Measurements from ENCODE around the gene ALX4.
A peak's percentile ranks its signal among the peaks of the same experiment; 100 is the strongest.

Gene ALX4

DNA sequence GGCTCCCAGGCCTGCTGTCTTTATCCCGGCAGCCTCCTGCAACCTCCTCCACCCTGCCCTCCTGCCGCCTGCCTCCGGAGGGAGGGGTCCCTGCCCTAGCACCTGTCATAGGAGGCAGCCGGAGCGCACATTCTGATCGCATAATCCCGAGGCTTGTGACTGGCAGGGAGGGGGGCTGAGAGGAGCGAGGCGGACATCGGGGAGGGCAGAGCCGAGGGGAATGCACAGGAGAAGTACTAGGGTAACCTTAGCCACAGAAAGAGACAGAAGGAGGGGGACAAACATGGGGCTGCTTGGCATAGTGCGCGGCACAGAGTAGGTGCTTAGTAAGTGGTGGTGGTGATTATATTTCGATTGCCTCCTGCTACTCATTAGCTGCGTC is 9.2 kb upstream of the ALX4 start:
- H3K4me2 ChIP-seq, result no peak overlapping the region
- no peaks in the 10 kb centered on the region for H4K20me1 ChIP-seq (ENCODE audit: insufficient read depth)
- no peaks in the 10 kb centered on the region for H3K36me3 ChIP-seq (ENCODE audit: insufficient read depth)
- TF ChIP-seq, protein P1, sequence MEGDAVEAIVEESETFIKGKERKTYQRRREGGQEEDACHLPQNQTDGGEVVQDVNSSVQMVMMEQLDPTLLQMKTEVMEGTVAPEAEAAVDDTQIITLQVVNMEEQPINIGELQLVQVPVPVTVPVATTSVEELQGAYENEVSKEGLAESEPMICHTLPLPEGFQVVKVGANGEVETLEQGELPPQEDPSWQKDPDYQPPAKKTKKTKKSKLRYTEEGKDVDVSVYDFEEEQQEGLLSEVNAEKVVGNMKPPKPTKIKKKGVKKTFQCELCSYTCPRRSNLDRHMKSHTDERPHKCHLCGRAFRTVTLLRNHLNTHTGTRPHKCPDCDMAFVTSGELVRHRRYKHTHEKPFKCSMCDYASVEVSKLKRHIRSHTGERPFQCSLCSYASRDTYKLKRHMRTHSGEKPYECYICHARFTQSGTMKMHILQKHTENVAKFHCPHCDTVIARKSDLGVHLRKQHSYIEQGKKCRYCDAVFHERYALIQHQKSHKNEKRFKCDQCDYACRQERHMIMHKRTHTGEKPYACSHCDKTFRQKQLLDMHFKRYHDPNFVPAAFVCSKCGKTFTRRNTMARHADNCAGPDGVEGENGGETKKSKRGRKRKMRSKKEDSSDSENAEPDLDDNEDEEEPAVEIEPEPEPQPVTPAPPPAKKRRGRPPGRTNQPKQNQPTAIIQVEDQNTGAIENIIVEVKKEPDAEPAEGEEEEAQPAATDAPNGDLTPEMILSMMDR (conservative IDR thresholded peaks at IDR 0.05; ENCODE audit: low read depth, low read length), result no peak
- H3K79me2 ChIP-seq (ENCODE audit: insufficient read depth, low read depth), result no peaks in the 10 kb centered on the region
- no peak overlapping the region for H2AFZ ChIP-seq (ENCODE audit: low read depth)
- no peak overlapping the region for H3K27ac ChIP-seq
- H3K9ac ChIP-seq, result no peak overlapping the region
- peaks cover 24% of the 10 kb centered on the region; the same call in 1 of the 2 replicates for H3K27me3 ChIP-seq (ENCODE audit: insufficient read depth, low read depth)
- no peaks in the 10 kb centered on the region for H3K4me1 ChIP-seq (ENCODE audit: low read depth, poor library complexity, severe bottlenecking)
- H3K4me3 ChIP-seq (IDR thresholded peaks at IDR 0.05; ENCODE audit: insufficient read depth, low read depth, low read length), result no peak overlapping the region

DNA sequence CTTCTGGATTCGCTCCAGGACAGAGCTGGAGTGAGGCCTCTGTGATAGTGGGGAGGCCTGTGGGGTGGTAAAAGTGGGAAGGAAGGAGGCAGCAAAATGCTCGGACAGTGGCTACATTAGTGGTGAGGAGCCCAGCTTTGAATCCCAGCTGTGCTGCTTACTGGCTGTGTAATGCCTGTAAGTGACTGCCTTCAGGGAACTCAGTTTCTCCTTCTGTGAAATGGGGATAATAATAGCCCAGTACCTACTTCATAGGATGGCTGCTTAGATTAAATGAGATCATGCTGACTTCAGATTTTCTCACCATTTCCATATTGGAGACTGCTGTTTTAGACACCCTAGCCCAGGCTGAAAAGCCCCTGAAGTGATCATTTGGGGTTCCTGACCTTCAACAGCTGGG is 8.4 kb upstream of the ALX4 start:
- TF ChIP-seq, protein P1 (conservative IDR thresholded peaks at IDR 0.05; ENCODE audit: low read depth, low read length), result no peak
- Histone ChIP-seq H3K4me2 (no peak overlapping the region), H3K4me3 (IDR thresholded peaks at IDR 0.05; ENCODE audit: insufficient read depth, low read depth, low read length) (no peak overlapping the region), H3K36me3 (ENCODE audit: insufficient read depth) (no peaks in the 10 kb centered on the region), H3K9ac (no peak overlapping the region), H4K20me1 (ENCODE audit: insufficient read depth) (no peaks in the 10 kb centered on the region), H2AFZ (ENCODE audit: low read depth) (no peak overlapping the region), H3K79me2 (ENCODE audit: insufficient read depth, low read depth) (no peaks in the 10 kb centered on the region), H3K27me3 (ENCODE audit: insufficient read depth, low read depth) (peaks cover 24% of the 10 kb centered on the region; the same call in 1 of the 2 replicates), H3K27ac (no peak overlapping the region), H3K4me1 (ENCODE audit: low read depth, poor library complexity, severe bottlenecking) (no peaks in the 10 kb centered on the region)

DNA sequence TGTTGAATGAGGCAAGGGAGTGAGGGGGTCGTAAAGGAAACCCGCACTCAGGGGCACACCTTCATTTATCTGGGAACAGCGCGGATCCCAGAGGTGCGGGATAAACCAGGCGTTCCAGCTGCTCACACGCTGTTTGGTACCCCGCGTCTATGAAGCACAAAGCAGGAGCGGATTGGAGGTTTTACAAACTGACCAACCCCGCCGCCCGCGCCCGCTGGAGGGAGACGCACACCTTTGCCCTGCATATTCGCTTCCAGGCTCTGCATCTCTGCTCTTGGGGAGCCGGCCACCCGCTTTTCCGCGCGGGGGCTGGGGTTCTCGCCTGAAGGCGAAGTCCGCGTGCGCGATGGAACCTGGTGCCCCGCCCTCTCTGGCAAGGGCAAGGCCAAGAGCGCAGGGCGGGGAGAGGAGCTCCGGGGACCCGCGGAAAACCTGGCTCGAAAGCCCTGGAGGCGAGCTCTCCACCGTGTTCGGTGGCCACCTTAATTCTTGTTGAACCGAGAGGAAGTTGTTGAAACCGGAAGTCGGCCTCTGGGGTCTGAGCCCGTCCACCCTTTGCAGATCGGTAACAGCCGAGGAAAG is 6.8 kb upstream of the ALX4 start:
- TF ChIP-seq, protein P1 (conservative IDR thresholded peaks at IDR 0.05; ENCODE audit: low read depth, low read length), result no peak
- no peaks in the 10 kb centered on the region for H3K36me3 ChIP-seq (ENCODE audit: insufficient read depth)
- H3K27me3 ChIP-seq (ENCODE audit: insufficient read depth, low read depth), result peaks cover 20% of the 10 kb centered on the region; the same call in 1 of the 2 replicates
- H3K9ac ChIP-seq, result no peak overlapping the region
- H2AFZ ChIP-seq (ENCODE audit: low read depth), result peak overlapping the region; percentile 30; the same call in 1 of the 2 replicates
- no peaks in the 10 kb centered on the region for H4K20me1 ChIP-seq (ENCODE audit: insufficient read depth)
- no peaks in the 10 kb centered on the region for H3K4me1 ChIP-seq (ENCODE audit: low read depth, poor library complexity, severe bottlenecking)
- no peak overlapping the region for H3K4me2 ChIP-seq
- H3K79me2 ChIP-seq (ENCODE audit: insufficient read depth, low read depth), result no peaks in the 10 kb centered on the region
- no peak overlapping the region for H3K4me3 ChIP-seq (IDR thresholded peaks at IDR 0.05; ENCODE audit: insufficient read depth, low read depth, low read length)
- H3K27ac ChIP-seq, result no peak overlapping the region

DNA sequence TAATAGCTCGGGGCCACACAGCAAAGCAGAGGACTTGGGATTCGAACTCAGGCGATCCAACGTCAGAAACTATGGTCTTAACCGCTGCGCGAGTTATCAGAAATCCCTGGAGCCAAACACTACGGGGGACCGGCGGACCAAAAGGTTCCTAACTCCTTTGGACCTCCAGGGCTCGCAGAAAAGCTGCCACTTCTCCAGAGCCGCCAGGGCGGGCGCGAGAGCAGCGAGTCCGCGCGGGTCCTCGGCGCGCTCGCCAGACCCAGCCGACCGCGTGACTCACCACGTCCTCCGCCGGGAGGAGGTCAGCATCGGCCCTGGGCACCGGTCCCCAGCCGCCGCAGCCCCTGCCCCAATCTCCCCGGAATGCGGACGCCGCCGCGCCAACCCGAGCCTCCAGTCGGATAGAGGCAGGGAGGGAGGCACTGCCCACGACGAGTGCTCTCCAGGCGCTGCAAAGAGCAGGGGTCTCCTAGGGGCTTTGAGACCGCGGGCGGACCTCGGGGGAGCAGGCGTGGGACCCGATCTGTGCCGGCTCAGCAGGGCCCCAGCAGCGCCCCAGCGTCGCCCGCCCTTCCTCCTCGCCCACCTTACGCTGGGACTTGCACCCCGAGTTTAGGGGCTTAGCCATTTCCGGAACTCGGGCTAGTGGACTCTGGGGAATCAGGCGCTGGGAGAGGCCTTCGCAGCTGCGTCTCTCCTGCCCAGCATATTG is 6.2 kb upstream of the ALX4 start:
- H3K36me3 ChIP-seq (ENCODE audit: insufficient read depth), result no peaks in the 10 kb centered on the region
- no peaks in the 10 kb centered on the region for H3K4me1 ChIP-seq (ENCODE audit: low read depth, poor library complexity, severe bottlenecking)
- H2AFZ ChIP-seq (ENCODE audit: low read depth), result no peak overlapping the region
- H3K79me2 ChIP-seq (ENCODE audit: insufficient read depth, low read depth), result no peaks in the 10 kb centered on the region
- no peak overlapping the region for H3K9ac ChIP-seq
- H3K4me2 ChIP-seq, result no peak overlapping the region
- TF ChIP-seq, protein P1 (conservative IDR thresholded peaks at IDR 0.05; ENCODE audit: low read depth, low read length), result no peak
- H3K27ac ChIP-seq, result no peak overlapping the region
- H3K4me3 ChIP-seq (IDR thresholded peaks at IDR 0.05; ENCODE audit: insufficient read depth, low read depth, low read length), result no peak overlapping the region
- no peaks in the 10 kb centered on the region for H4K20me1 ChIP-seq (ENCODE audit: insufficient read depth)
- H3K27me3 ChIP-seq (ENCODE audit: insufficient read depth, low read depth), result peaks cover 20% of the 10 kb centered on the region; the same call in 1 of the 2 replicates
